H1 (cell line): Measurements from ENCODE around the gene BRIP1. TPM values are rescaled to one million over a fixed set of nuclear protein-coding genes. Genes with fewer than 3 reads are reported as not detected.

Experiments used
- CTCF ChIA-PET: fragments of 300-600 bp; sonication (Branson Sonifier 250); formaldehyde crosslinking; loops from one replicate; lab custom pipeline; 2021; ENCODE audit not compliant: partially characterized antibody; lab: Charles Lee
- POLR2A ChIA-PET: fragments of 300-600 bp; sonication (Branson Sonifier 250); formaldehyde crosslinking; loops from one replicate; lab custom pipeline; 2021; ENCODE audit warnings: inconsistent platforms; ENCODE audit not compliant: partially characterized antibody; lab: Charles Lee
- DNase-seq, 2 experiments: peaks; one replicate each; pipeline versions ENCODE4 v3.0.0 to v3.0.0-alpha.2; 2010 to 2022; ENCODE audit warnings: low spot score in 2 of 2, low read depth in 1 of 2, mixed read lengths in 1 of 2
- FAIRE-seq: peaks from 2 replicates; lab custom pipeline; 2011; peaks lifted over from hg19 to GRCh38; lab: Jason Lieb, UNC
- H2AFZ ChIP-seq: 2 replicates; pipeline ENCODE4 v1.8.1; 2012; ENCODE audit warnings: low read length, inconsistent platforms
- H2AK5ac ChIP-seq: 2 replicates; pipeline ENCODE4 v1.6.1; 2013; ENCODE audit warnings: low read depth, low read length
- H2BK120ac ChIP-seq: replicated peaks from 2 replicates; pipeline ENCODE3; 2013; ENCODE audit warnings: low read depth, low read length, inconsistent platforms
- H2BK12ac ChIP-seq: 2 replicates; pipeline ENCODE4 v1.6.1; 2013; ENCODE audit warnings: low read depth, low read length
- H2BK15ac ChIP-seq: 2 replicates; pipeline ENCODE4 v1.6.1; 2013; ENCODE audit warnings: low read length
- H2BK20ac ChIP-seq: 2 replicates; pipeline ENCODE4 v1.6.1; 2013; ENCODE audit warnings: low read length
- H2BK5ac ChIP-seq: 2 replicates; pipeline ENCODE4 v1.6.1; 2013; ENCODE audit warnings: low read depth, low read length
- H3K14ac ChIP-seq: 2 replicates; pipeline ENCODE4 v1.6.1; 2013; ENCODE audit warnings: inconsistent platforms; ENCODE audit not compliant: insufficient read length
- H3K18ac ChIP-seq: 2 replicates; pipeline ENCODE4 v1.6.1; 2013; ENCODE audit warnings: low read length; ENCODE audit errors: extremely low read depth
- H3K23ac ChIP-seq: 2 replicates; pipeline ENCODE4 v1.6.1; 2013; ENCODE audit warnings: inconsistent platforms; ENCODE audit not compliant: insufficient read length
- H3K23me2 ChIP-seq: 2 replicates; pipeline ENCODE4 v1.6.1; 2013; ENCODE audit warnings: low read depth, low read length
- H3K27ac ChIP-seq: 2 replicates; pipeline ENCODE4 v1.6.1; 2011; ENCODE audit warnings: low read depth, low read length, inconsistent platforms
- H3K27me3 ChIP-seq, 4 experiments: replicated peaks in 1 of 4; 1 replicate in 1 of 4; 2 replicates in 3 of 4; pipeline versions ENCODE4 v1.6.1 to v1.8.1; 2011 to 2013; ENCODE audit warnings: low read length in 3 of 4, mild to moderate bottlenecking in 3 of 4, inconsistent platforms in 2 of 4, mixed read lengths in 2 of 4, moderate library complexity in 1 of 4; ENCODE audit not compliant: control insufficient read depth in 3 of 4, insufficient read depth in 3 of 4; ENCODE audit errors: extremely low read depth in 1 of 4
- H3K36me3 ChIP-seq, 4 experiments: 2 replicates each; pipeline versions ENCODE4 v1.6.1 to v1.8.1; 2011 to 2013; ENCODE audit warnings: mild to moderate bottlenecking in 4 of 4, low read length in 3 of 4, moderate library complexity in 2 of 4, control low read depth in 1 of 4, inconsistent platforms in 1 of 4; ENCODE audit not compliant: insufficient read depth in 4 of 4, control insufficient read depth in 2 of 4
- H3K4ac ChIP-seq: replicated peaks from 2 replicates; pipeline ENCODE3; 2013; ENCODE audit warnings: low read length, low read depth, mixed read lengths, inconsistent platforms; ENCODE audit not compliant: insufficient read length
- H3K4me1 ChIP-seq, 4 experiments: replicated peaks in 1 of 4; 1 replicate in 1 of 4; 2 replicates in 3 of 4; pipeline versions ENCODE4 v1.6.1 to v1.8.1; 2011 to 2013; ENCODE audit warnings: low read length in 3 of 4, inconsistent platforms in 2 of 4, mixed read lengths in 1 of 4; ENCODE audit not compliant: insufficient read depth in 4 of 4, control insufficient read depth in 3 of 4
- H3K4me2 ChIP-seq, 2 experiments: 2 replicates each; pipeline versions ENCODE4 v1.6.1 to v1.8.1; 2011 to 2013; ENCODE audit warnings: low read depth in 2 of 2, low read length in 2 of 2, control low read depth in 1 of 2, inconsistent platforms in 1 of 2, mild to moderate bottlenecking in 1 of 2; ENCODE audit not compliant: insufficient read depth in 1 of 2
- H3K4me3 ChIP-seq, 4 experiments: fragments of 200-600, 300-600 bp in 1 of 4; sonication (generic), shearing (Covaris generic), sonication (Bioruptor Twin) in 1 of 4; 2 replicates each; pipeline versions ENCODE4 v1.5.1 to v1.8.1; 2011 to 2016; ENCODE audit warnings: low read length in 4 of 4, low read depth in 3 of 4, control low read depth in 2 of 4, inconsistent platforms in 2 of 4, mild to moderate bottlenecking in 2 of 4, mixed read lengths in 1 of 4, moderate library complexity in 1 of 4; ENCODE audit not compliant: insufficient read depth in 2 of 4; ENCODE audit errors: extremely low read depth in 1 of 4
- H3K56ac ChIP-seq: replicated peaks from 2 replicates; pipeline ENCODE3; 2013; ENCODE audit warnings: low read depth, mild to moderate bottlenecking, mixed read lengths, low read length, inconsistent platforms; ENCODE audit not compliant: insufficient read length
- H3K79me1 ChIP-seq: 2 replicates; pipeline ENCODE4 v1.6.1; 2013; ENCODE audit warnings: low read depth, low read length, control low read depth
- H3K79me2 ChIP-seq, 2 experiments: 2 replicates each; pipeline versions ENCODE4 v1.6.1 to v1.8.1; 2012 to 2013; ENCODE audit warnings: low read length in 2 of 2, mild to moderate bottlenecking in 2 of 2, inconsistent platforms in 1 of 2; ENCODE audit not compliant: insufficient read depth in 2 of 2, control insufficient read depth in 1 of 2
- H3K9ac ChIP-seq, 4 experiments: replicated peaks in 1 of 4; 1 replicate in 1 of 4; 2 replicates in 3 of 4; pipeline versions ENCODE4 v1.6.1 to v1.8.1; 2011 to 2013; ENCODE audit warnings: low read depth in 3 of 4, low read length in 3 of 4, control low read depth in 2 of 4, mild to moderate bottlenecking in 2 of 4, moderate library complexity in 2 of 4, inconsistent platforms in 1 of 4; ENCODE audit errors: extremely low read depth in 1 of 4
- H3K9me3 ChIP-seq, 2 experiments: 2 replicates each; pipeline versions ENCODE4 v1.6.1 to v1.8.1; 2012 to 2013; ENCODE audit warnings: mild to moderate bottlenecking in 2 of 2, moderate library complexity in 2 of 2, control low read depth in 1 of 2, inconsistent platforms in 1 of 2, low read depth in 1 of 2, low read length in 1 of 2, mixed read lengths in 1 of 2; ENCODE audit not compliant: insufficient read depth in 2 of 2
- H4K20me1 ChIP-seq, 2 experiments: replicated peaks in 1 of 2; 2 replicates each; pipeline versions ENCODE3 to v1.8.1; 2011 to 2013; ENCODE audit warnings: inconsistent platforms in 2 of 2, low read length in 2 of 2, mild to moderate bottlenecking in 1 of 2; ENCODE audit not compliant: insufficient read depth in 2 of 2, control insufficient read depth in 1 of 2
- H4K5ac ChIP-seq: 2 replicates; pipeline ENCODE4 v1.6.1; 2013; ENCODE audit warnings: low read length, low read depth, mixed read lengths, inconsistent platforms; ENCODE audit not compliant: insufficient read length
- H4K8ac ChIP-seq: 2 replicates; pipeline ENCODE4 v1.8.0; 2013; ENCODE audit warnings: mild to moderate bottlenecking, moderate library complexity, low read length, inconsistent platforms; ENCODE audit not compliant: insufficient read depth; ENCODE audit errors: extremely low read depth
- H4K91ac ChIP-seq: replicated peaks from 2 replicates; pipeline ENCODE3; 2013; ENCODE audit warnings: low read length, mixed read lengths, inconsistent platforms; ENCODE audit not compliant: insufficient read length
- CBX5 ChIP-seq: fragments of 300-800, 300-1000 bp; sonication (generic); IDR thresholded peaks from 2 replicates; pipeline ENCODE4 v1.7.1; 2016; ENCODE audit warnings: antibody characterized with exemption, low read length, low read depth
- CREB1 ChIP-seq: IDR thresholded peaks from 2 replicates; pipeline ENCODE4 v1.6.1; 2012; ENCODE audit warnings: inconsistent platforms
- GABPA ChIP-seq: IDR thresholded peaks from 2 replicates; pipeline ENCODE4 v1.6.1; 2011; ENCODE audit warnings: mild to moderate bottlenecking, low read length, moderate library complexity, borderline replicate concordance; ENCODE audit not compliant: insufficient read depth
- MAFK ChIP-seq: IDR thresholded peaks from 2 replicates; pipeline ENCODE4 v1.6.1; 2012; ENCODE audit warnings: low read depth, mild to moderate bottlenecking, improper control_type of control experiment, low read length
- RBBP5 ChIP-seq: IDR thresholded peaks from 2 replicates; pipeline ENCODE4 v1.7.1; 2012; ENCODE audit warnings: low read depth, mild to moderate bottlenecking, inconsistent platforms, low read length, moderate library complexity, borderline replicate concordance
- SIX5 ChIP-seq: IDR thresholded peaks from 2 replicates; pipeline ENCODE4 v1.6.1; 2011; ENCODE audit warnings: mild to moderate bottlenecking, low read depth, low read length
- TEAD4 ChIP-seq: IDR thresholded peaks from 2 replicates; pipeline ENCODE4 v1.6.1; 2012; ENCODE audit warnings: low read depth, low read length, inconsistent platforms, mixed read lengths
- YY1 ChIP-seq: IDR thresholded peaks from 2 replicates; pipeline ENCODE4 v1.6.1; 2011; ENCODE audit warnings: low read depth, mild to moderate bottlenecking, low read length
- WGBS, 2 experiments: shearing (Covaris generic) in 1 of 2; methylation state at CpG; one replicate each; pipeline versions ENCODE4 v1.1.6 to v1.1.7; 2013 to 2015; ENCODE audit warnings: low lambda C conversion rate in 2 of 2, mixed read lengths in 2 of 2, inconsistent platforms in 1 of 2, low coverage in 1 of 2, missing lambda C conversion rate in 1 of 2; ENCODE audit not compliant: insufficient replicate concordance in 2 of 2, insufficient coverage in 1 of 2, insufficient read length in 1 of 2; ENCODE audit errors: extremely low coverage in 1 of 2, missing lambda C conversion rate in 1 of 2; 5-methylcytosine and 5-hydroxymethylcytosine counted together
- polyA plus RNA-seq, 7 experiments: library from polyadenylated mRNA; depleted of rRNA in 3 of 7; stranded (reverse) in 5 of 7; unstranded in 2 of 7; fragments of >200 nt in 5 of 7; fragments of 200-250 nt in 2 of 7; gene quantifications; 1 replicate in 5 of 7; 2 replicates in 1 of 7; 4 replicates in 1 of 7; pipeline versions ENCODE4 v1.2.1 to v1.2.3, GENCODE V29; 2011 to 2013; ENCODE audit warnings: missing spikeins in 2 of 7, mixed read lengths in 2 of 7
- total RNA-seq: library from RNA; stranded (reverse); fragmentation: NEBNext Ultra II Directional; extraction: Animal tissue kit (Norgen Biotek cat#: 25700); gene quantifications from 2 replicates; pipeline ENCODE4 v1.2.1, GENCODE V29; 2021

BRIP1 gene
- total and polyA plus RNA-seq, 2 of the 8 experiments (the other 6 are each of a cell fraction or from before 2014, with no cell fraction given), result 5.8 to 19.2 TPM

DNA sequence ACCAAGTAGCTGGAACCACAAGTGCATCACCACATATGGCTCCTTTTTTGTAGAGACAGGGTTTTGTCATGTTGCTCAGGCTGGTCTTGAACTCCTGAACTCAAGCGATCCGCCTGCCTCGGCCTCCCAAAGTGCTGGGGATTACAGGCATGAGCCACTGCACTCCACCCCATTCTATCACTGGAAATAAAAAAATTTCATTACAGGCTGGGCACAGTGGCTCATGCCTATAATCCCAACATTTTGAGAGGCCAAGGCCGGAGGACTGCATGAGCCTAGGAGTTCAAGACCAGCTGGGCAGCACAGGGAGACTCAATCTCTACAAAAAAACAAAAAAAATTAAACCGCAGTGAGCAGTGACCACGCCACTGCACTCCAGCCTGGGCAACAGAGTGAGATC is 60.1 kb downstream of the BRIP1 start:
- ChIA-PET CTCF (no interaction called here), POLR2A (no interaction called here)
- Histone ChIP-seq H3K79me2 (no peaks in the 10 kb centered on the region), H4K8ac (no peak overlapping the region), H2BK20ac (no peak overlapping the region), H2BK12ac (no peak overlapping the region), H2BK120ac (no peak overlapping the region), H2BK15ac (no peak overlapping the region), H3K4me1 (no peaks in the 10 kb centered on the region), H3K9ac (no peak overlapping the region), H3K23me2 (no peaks in the 10 kb centered on the region), H3K23ac (no peak overlapping the region), H3K4ac (no peak overlapping the region), H3K27me3 (no peaks in the 10 kb centered on the region), H3K4me2 (no peak overlapping the region), H4K20me1 (no peaks in the 10 kb centered on the region), H2BK5ac (no peak overlapping the region), H3K56ac (no peak overlapping the region), H3K9me3 (no peaks in the 10 kb centered on the region), H4K91ac (no peak overlapping the region), H3K4me3 (no peak overlapping the region), H2AK5ac (no peak overlapping the region), H4K5ac (no peak overlapping the region), H3K14ac (no peak overlapping the region), H3K18ac (no peak overlapping the region), H2AFZ (no peak overlapping the region), H3K79me1 (no peaks in the 10 kb centered on the region), H3K36me3 (peaks cover 0 to 7% (median 0%) of the 10 kb centered on the region in 4 experiments; a peak in 3 of 8 replicates), H3K27ac (no peak overlapping the region)
- FAIRE-seq (no peak), DNase-seq (no peak)
- no peak for TF ChIP-seq GABPA
- no peak for TF ChIP-seq SIX5
- TF ChIP-seq RBBP5, result no peak
- TF ChIP-seq CBX5, result no peak
- TF ChIP-seq YY1, result no peak
- TF ChIP-seq CREB1, result no peak
- no peak for TF ChIP-seq MAFK
- no peak for TF ChIP-seq TEAD4
- WGBS, 2 experiments, result 97% methylated on average over 6 of the region's 6 CpGs; no CpG with 5 or more reads in 1 of the 2 experiments
